Loucy (cell line): ENCODE results near the gene GPER1.
"Not testable (repeated sequence)": the region's sequence is repeated elsewhere in the genome, so short reads cannot be mapped to it uniquely, and the experiment has no call there.

Source experiments
- H2AFZ ChIP-seq: fragments of 200-600 bp; sonication (generic); 2 replicates; pipeline ENCODE4 v1.6.0; 2016; ENCODE audit warnings: antibody characterized with exemption, mild to moderate bottlenecking, low read length, moderate library complexity
- H3F3A ChIP-seq: fragments of 200-600 bp; 2 replicates; pipeline ENCODE4 v1.6.0; 2016; ENCODE audit warnings: antibody characterized with exemption, low read depth, mild to moderate bottlenecking
- H3K27me3 ChIP-seq: fragments of 200-600 bp; sonication (generic); 2 replicates; pipeline ENCODE4 v1.6.1; 2014; ENCODE audit warnings: low read length, mild to moderate bottlenecking; ENCODE audit not compliant: insufficient read depth, poor library complexity, severe bottlenecking
- H3K36me3 ChIP-seq: fragments of 200-600 bp; sonication (generic); 2 replicates; pipeline ENCODE4 v1.6.1; 2016; ENCODE audit warnings: low read length; ENCODE audit not compliant: insufficient read depth
- H3K4me1 ChIP-seq: fragments of 200-600 bp; sonication (generic); 2 replicates; pipeline ENCODE4 v1.5.1; 2014; ENCODE audit warnings: low read length, mild to moderate bottlenecking; ENCODE audit not compliant: insufficient read depth, poor library complexity, severe bottlenecking
- H3K4me2 ChIP-seq: fragments of 200-600 bp; sonication (generic); 2 replicates; pipeline ENCODE4 v1.6.0; 2014; ENCODE audit warnings: antibody characterized with exemption, low read length, low read depth, mild to moderate bottlenecking; ENCODE audit not compliant: poor library complexity, severe bottlenecking
- H3K4me3 ChIP-seq: fragments of 200-600 bp; sonication (generic); 2 replicates; pipeline ENCODE4 v1.5.1; 2014; ENCODE audit warnings: low read length, mild to moderate bottlenecking, mixed read lengths; ENCODE audit not compliant: poor library complexity, severe bottlenecking
- H3K79me2 ChIP-seq: fragments of 200-600 bp; sonication (generic); 2 replicates; pipeline ENCODE4 v1.6.1; 2014; ENCODE audit warnings: low read length; ENCODE audit not compliant: insufficient read depth
- H3K9ac ChIP-seq: fragments of 200-600 bp; sonication (generic); 2 replicates; pipeline ENCODE4 v1.6.0; 2014; ENCODE audit warnings: mild to moderate bottlenecking, low read depth, low read length, moderate library complexity; ENCODE audit not compliant: poor library complexity, severe bottlenecking
- H3K9me2 ChIP-seq: fragments of 200-600 bp; sonication (generic); replicated peaks from 2 replicates; pipeline ENCODE4 v1.6.1; 2016; ENCODE audit warnings: low read depth, low read length, mixed read lengths
- H3K9me3 ChIP-seq: fragments of 200-600 bp; sonication (generic); 2 replicates; pipeline ENCODE4 v1.6.1; 2014; ENCODE audit warnings: mild to moderate bottlenecking, antibody characterized with exemption, low read length, low read depth; ENCODE audit not compliant: insufficient read depth
- H4K20me1 ChIP-seq: fragments of 200-600 bp; sonication (generic); 2 replicates; pipeline ENCODE4 v1.6.0; 2014; ENCODE audit warnings: antibody characterized with exemption, low read length, mild to moderate bottlenecking; ENCODE audit not compliant: insufficient read depth, poor library complexity, severe bottlenecking
- EZH2phosphoT487 ChIP-seq: fragments of 200-600 bp; IDR thresholded peaks from 2 replicates; pipeline ENCODE4 v1.6.1; 2018; ENCODE audit warnings: antibody characterized with exemption, mild to moderate bottlenecking, moderate library complexity, borderline replicate concordance
- TF ChIP-seq, protein P1 (sequence below): fragments of 200-600 bp; sonication (generic); conservative IDR thresholded peaks from 2 replicates; pipeline ENCODE4 v1.5.1; 2014; ENCODE audit warnings: mild to moderate bottlenecking, antibody characterized with exemption, low read length

GPER1 gene

DNA sequence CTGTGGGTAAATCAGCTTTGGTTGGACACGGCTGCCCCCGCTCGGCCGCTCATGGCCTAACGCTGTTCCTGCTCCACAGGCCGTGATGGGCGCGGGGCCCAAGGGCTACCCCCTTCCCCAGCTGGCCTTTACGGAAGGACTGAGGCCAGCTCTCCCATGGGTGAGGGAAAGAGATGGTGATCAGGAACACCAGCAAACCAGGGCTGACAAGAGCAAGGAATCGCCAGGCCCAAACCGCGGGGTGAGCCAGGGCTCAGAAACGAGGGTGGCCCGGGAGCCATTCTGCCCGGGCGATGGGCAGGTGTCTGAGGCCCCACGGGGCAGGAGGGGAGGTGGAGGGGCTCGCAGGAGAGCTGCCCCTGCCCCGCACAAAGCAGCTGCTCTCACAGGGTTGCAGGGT, 26.6 kb downstream of the GPER1 start:
- TF ChIP-seq, protein P1, sequence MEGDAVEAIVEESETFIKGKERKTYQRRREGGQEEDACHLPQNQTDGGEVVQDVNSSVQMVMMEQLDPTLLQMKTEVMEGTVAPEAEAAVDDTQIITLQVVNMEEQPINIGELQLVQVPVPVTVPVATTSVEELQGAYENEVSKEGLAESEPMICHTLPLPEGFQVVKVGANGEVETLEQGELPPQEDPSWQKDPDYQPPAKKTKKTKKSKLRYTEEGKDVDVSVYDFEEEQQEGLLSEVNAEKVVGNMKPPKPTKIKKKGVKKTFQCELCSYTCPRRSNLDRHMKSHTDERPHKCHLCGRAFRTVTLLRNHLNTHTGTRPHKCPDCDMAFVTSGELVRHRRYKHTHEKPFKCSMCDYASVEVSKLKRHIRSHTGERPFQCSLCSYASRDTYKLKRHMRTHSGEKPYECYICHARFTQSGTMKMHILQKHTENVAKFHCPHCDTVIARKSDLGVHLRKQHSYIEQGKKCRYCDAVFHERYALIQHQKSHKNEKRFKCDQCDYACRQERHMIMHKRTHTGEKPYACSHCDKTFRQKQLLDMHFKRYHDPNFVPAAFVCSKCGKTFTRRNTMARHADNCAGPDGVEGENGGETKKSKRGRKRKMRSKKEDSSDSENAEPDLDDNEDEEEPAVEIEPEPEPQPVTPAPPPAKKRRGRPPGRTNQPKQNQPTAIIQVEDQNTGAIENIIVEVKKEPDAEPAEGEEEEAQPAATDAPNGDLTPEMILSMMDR, result no peak
- no peak for TF ChIP-seq EZH2phosphoT487
- H3K27me3 ChIP-seq, result no peaks in the 10 kb centered on the region
- no peak overlapping the region for H3K4me2 ChIP-seq
- no peaks in the 10 kb centered on the region for H4K20me1 ChIP-seq
- H3K9me3 ChIP-seq, result no peaks in the 10 kb centered on the region
- H3K79me2 ChIP-seq, result no peaks in the 10 kb centered on the region
- H3F3A ChIP-seq, result peaks cover 3% of the 10 kb centered on the region; the same call in 1 of the 2 replicates
- no peaks in the 10 kb centered on the region for H3K9me2 ChIP-seq
- no peak overlapping the region for H2AFZ ChIP-seq
- H3K4me3 ChIP-seq, result no peak overlapping the region
- no peak overlapping the region for H3K9ac ChIP-seq
- H3K4me1 ChIP-seq, result no peaks in the 10 kb centered on the region
- no peaks in the 10 kb centered on the region for H3K36me3 ChIP-seq

DNA sequence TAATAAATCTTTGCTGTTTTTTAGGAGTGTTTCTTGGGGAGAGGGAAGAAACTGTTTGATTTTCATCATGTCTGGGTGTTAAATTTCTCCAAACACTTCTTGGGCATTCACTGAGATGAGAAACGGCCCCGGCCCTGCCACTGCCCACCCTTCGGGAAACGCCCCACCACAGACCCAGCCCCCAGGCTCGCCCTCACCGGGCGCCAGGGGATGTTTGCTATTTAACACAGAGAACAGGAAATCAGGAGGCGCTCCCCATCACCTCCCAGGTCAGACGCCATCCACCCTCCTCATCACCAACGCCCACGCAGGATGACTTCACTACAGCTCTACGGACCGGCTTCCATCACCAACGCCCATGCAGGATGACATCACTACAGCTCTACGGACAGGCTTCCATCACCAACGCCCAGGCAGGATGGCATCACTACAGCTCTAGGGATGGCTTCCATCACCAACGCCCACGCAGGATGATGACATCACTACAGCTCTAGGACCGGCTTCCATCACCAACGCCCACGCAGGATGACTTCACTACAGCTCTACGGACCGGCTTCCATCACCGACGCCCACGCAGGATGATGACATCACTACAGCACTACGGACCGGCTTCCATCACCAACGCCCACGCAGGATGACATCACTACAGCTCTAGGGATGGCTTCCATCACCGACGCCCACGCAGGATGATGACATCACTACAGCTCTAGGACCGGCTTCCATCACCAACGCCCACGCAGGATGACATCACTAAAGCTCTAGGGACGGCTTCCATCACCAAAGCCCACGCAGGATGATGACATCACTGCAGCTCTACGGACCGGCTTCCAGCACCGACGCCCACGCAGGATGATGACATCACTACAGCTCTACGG, 27.5 kb downstream of the GPER1 start:
- H3K27me3 ChIP-seq, H3K36me3 ChIP-seq, H3K79me2 ChIP-seq, H3F3A ChIP-seq, H3K9ac ChIP-seq, H3K4me1 ChIP-seq, H4K20me1 ChIP-seq, H3K9me3 ChIP-seq, H3K4me3 ChIP-seq, H3K4me2 ChIP-seq, H3K9me2 ChIP-seq, H2AFZ ChIP-seq: not testable (repeated sequence)

DNA sequence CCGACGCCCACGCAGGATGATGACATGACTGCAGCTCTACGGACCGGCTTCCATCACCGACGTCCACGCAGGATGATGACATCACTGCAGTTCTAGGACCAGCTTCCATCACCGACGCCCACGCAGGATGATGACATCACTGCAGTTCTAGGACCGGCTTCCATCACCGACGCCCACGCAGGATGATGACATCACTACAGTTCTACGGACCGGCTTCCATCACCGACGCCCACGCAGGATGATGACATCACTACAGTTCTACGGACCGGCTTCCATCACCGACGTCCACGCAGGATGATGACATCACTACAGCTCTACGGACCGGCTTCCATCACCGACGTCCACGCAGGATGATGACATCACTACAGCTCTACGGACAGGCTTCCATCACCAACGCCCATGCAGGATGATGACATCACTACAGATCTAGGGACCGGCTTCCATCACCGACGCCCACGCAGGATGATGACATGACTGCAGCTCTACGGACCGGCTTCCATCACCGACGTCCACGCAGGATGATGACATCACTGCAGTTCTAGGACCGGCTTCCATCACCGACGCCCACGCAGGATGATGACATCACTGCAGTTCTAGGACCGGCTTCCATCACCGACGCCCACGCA, 28.6 kb downstream of the GPER1 start:
- not testable (repeated sequence) for H3K4me1 ChIP-seq, H3K79me2 ChIP-seq, H3K36me3 ChIP-seq, H3K9me2 ChIP-seq, H2AFZ ChIP-seq, H3F3A ChIP-seq, H3K4me2 ChIP-seq, H3K4me3 ChIP-seq, H3K9me3 ChIP-seq, H3K9ac ChIP-seq, H3K27me3 ChIP-seq, H4K20me1 ChIP-seq

DNA sequence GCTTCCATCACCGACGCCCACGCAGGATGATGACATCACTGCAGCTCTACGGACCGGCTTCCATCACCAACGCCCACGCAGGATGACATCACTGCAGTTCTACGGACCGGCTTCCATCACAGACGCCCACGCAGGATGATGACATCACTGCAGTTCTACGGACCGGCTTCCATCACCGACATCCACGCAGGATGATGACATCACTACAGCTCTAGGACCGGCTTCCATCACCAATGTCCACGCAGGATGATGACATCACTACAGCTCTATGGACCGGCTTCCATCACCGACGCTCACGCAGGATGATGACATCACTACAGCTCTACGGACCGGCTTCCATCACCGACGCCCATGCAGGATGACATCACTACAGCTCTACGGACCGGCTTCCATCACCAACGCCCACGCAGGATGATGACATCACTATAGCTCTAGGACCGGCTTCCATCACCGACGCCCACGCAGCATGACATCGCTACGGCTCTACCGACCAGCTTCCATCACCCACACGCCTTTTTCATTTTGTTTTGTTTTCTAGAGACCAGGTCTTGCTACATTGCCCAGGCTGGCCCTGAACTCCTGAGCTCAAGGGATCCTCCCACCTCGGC, 29.5 kb downstream of the GPER1 start:
- Histone ChIP-seq H4K20me1 (no peaks in the 10 kb centered on the region), H3K4me2 (no peak overlapping the region), H3K4me3 (no peak overlapping the region), H3K4me1 (peaks cover under 1% of the 10 kb centered on the region), H3K9me2 (no peaks in the 10 kb centered on the region), H3K9ac (no peak overlapping the region), H3K79me2 (no peaks in the 10 kb centered on the region), H3K27me3 (no peaks in the 10 kb centered on the region), H3K36me3 (no peaks in the 10 kb centered on the region), H2AFZ (no peak overlapping the region), H3F3A (peaks cover 3% of the 10 kb centered on the region; the same call in 1 of the 2 replicates), H3K9me3 (no peaks in the 10 kb centered on the region)
- TF ChIP-seq, protein P1, result no peak
- no peak for TF ChIP-seq EZH2phosphoT487
